NCI-H146 (cell line): ENCODE results near the gene SC5D.

Source experiments
- DNase-seq: peaks from one replicate; lab custom pipeline; 2025; lab: John Stamatoyannopoulos, UW

Gene SC5D

GRCh38 chr11:121292495-121293287, at the start of gene SC5D:
TSS of gene SC5D (plus strand) at chr11:121292771. CDS start at chr11:121303376, 10,605 bp downstream.
- peak; percentile 98 for DNase-seq

GRCh38 chr11:121244884-121245283, 47.7 kb upstream of the SC5D start:
- no peak for DNase-seq

GRCh38 chr11:121246021-121246768, 46.4 kb upstream of the SC5D start:
- DNase-seq, result no peak

GRCh38 chr11:121246769-121247035, 45.9 kb upstream of the SC5D start:
- no peak for DNase-seq

GRCh38 chr11:121248496-121248895, 44.1 kb upstream of the SC5D start:
- DNase-seq, result no peak

- peak; percentile 44 for DNase-seq
Observed at GRCh38 chr11:121249039-121249663, 43.4 kb upstream of the SC5D start.

- no peak for DNase-seq
Observed at GRCh38 chr11:121250843-121251242, 41.7 kb upstream of the SC5D start.

GRCh38 chr11:121253951-121254350, 38.6 kb upstream of the SC5D start:
- no peak for DNase-seq

- DNase-seq, result no peak
Observed at GRCh38 chr11:121254756-121255155, 37.8 kb upstream of the SC5D start.

GRCh38 chr11:121255473-121256125, 37.0 kb upstream of the SC5D start:
- DNase-seq, result no peak

- DNase-seq, result no peak
Observed at GRCh38 chr11:121257289-121257688, 35.3 kb upstream of the SC5D start.

GRCh38 chr11:121257976-121258375, 34.6 kb upstream of the SC5D start:
- no peak for DNase-seq

GRCh38 chr11:121265586-121265985, 27.0 kb upstream of the SC5D start:
- DNase-seq, result no peak

- DNase-seq, result no peak
Observed at GRCh38 chr11:121268581-121268980, 24.0 kb upstream of the SC5D start.

GRCh38 chr11:121270001-121270678, 22.4 kb upstream of the SC5D start:
- DNase-seq, result no peak

GRCh38 chr11:121274332-121274991, 18.1 kb upstream of the SC5D start:
- no peak for DNase-seq

- no peak for DNase-seq
Observed at GRCh38 chr11:121281698-121282097, 10.9 kb upstream of the SC5D start.

- DNase-seq, result no peak
Observed at GRCh38 chr11:121282386-121282785, 10.2 kb upstream of the SC5D start.

GRCh38 chr11:121282886-121283502, 9.6 kb upstream of the SC5D start:
- DNase-seq, result no peak

GRCh38 chr11:121291319-121291718, 1.3 kb upstream of the SC5D start:
- no peak for DNase-seq

- DNase-seq, result peak; percentile 71
Observed at GRCh38 chr11:121291896-121292494, 576 bp upstream of the SC5D start.
